ENCODE measurements around the gene STK16.

GRCh38 chr2:219266232-219266631 lies 21.0 kb downstream of the STK16 start:
- TF ChIP-seq EZH2phosphoT487 (IDR thresholded peaks at IDR 0.05; ENCODE audit: low read depth, severe bottlenecking, unreplicated experiment) (no peak), CTCF (IDR thresholded peaks at IDR 0.05; ENCODE audit: poor library complexity) (no peak), EZH2 (IDR thresholded peaks at IDR 0.05; ENCODE audit: borderline replicate concordance) (no peak)

Data from hepatocyte (in vitro differentiated cells).